B cell (primary cell): ENCODE measurements around the gene IL17RE. TPM values are rescaled to one million over a fixed set of nuclear protein-coding genes. Genes with fewer than 3 reads are reported as not detected.

Experiments
- ATAC-seq: fragments of 200-7000 bp; cut with Tn5 transposase; one replicate; pipeline ENCODE4 v1.10.0; 2021; ENCODE audit warnings: low read depth, mild to moderate bottlenecking, moderate number of reproducible peaks, moderate library complexity
- CTCF ChIA-PET: fragments of 350-600 bp; sonication (Branson Sonifier 250); formaldehyde crosslinking; loops from one replicate; lab custom pipeline; 2021; ENCODE audit warnings: antibody characterized with exemption, inconsistent platforms; lab: Charles Lee
- POLR2A ChIA-PET: fragments of 350-600 bp; sonication (Branson Sonifier 250); formaldehyde crosslinking; loops from one replicate; lab custom pipeline; 2021; ENCODE audit warnings: antibody characterized with exemption; lab: Charles Lee
- DNase-seq: peaks from one replicate; pipeline ENCODE4 v3.0.0; 2013
- H2AFZ ChIP-seq: 2 replicates; pipeline ENCODE4 v1.6.1; 2012; ENCODE audit warnings: mild to moderate bottlenecking, low read depth, low read length; ENCODE audit not compliant: insufficient read depth, poor library complexity, severe bottlenecking
- H3K27ac ChIP-seq, 2 donors: 1 replicate in 1 of 2; 2 replicates in 1 of 2; pipeline ENCODE4 v1.5.1; 2012 to 2013; ENCODE audit warnings: low read length in 2 of 2, mild to moderate bottlenecking in 2 of 2, moderate library complexity in 1 of 2
- H3K27me3 ChIP-seq, 4 experiments: fragments of 200-600 bp in 1 of 4; sonication (generic) in 1 of 4; replicated peaks in 1 of 4; 1 replicate in 2 of 4; 2 replicates in 2 of 4; pipeline versions ENCODE4 v1.6.1 to v1.7.0; 2013 to 2016; ENCODE audit warnings: low read length in 3 of 4, mild to moderate bottlenecking in 2 of 4, mixed read lengths in 1 of 4, moderate library complexity in 1 of 4; ENCODE audit not compliant: insufficient read depth in 4 of 4, control insufficient read depth in 3 of 4; ENCODE audit errors: control extremely low read depth in 1 of 4
- H3K36me3 ChIP-seq, 2 experiments: replicated peaks in 1 of 2; 1 replicate in 1 of 2; 2 replicates in 1 of 2; pipeline versions ENCODE4 v1.6.1 to v1.7.1; 2013; ENCODE audit warnings: low read length in 1 of 2; ENCODE audit not compliant: insufficient read depth in 2 of 2, control insufficient read depth in 1 of 2; ENCODE audit errors: control extremely low read depth in 1 of 2, extremely low read depth in 1 of 2
- H3K4me1 ChIP-seq, 2 donors: fragments of 200-600 bp in 1 of 2; sonication (generic) in 1 of 2; 1 replicate in 1 of 2; 2 replicates in 1 of 2; pipeline versions ENCODE4 v1.5.1 to v1.6.1; 2013 to 2017; ENCODE audit warnings: low read length in 2 of 2; ENCODE audit not compliant: control insufficient read depth in 2 of 2, insufficient read depth in 2 of 2
- H3K4me2 ChIP-seq: replicated peaks from 2 replicates; pipeline ENCODE3; 2012; ENCODE audit warnings: mild to moderate bottlenecking, low read depth, low read length; ENCODE audit not compliant: poor library complexity, severe bottlenecking
- H3K4me3 ChIP-seq, 5 experiments: fragments of 200-600 bp in 1 of 5; sonication (generic) in 1 of 5; 1 replicate in 3 of 5; 2 replicates in 2 of 5; pipeline versions ENCODE4 v1.5.1 to v1.7.0; 2011 to 2016; ENCODE audit warnings: low read length in 4 of 5, mild to moderate bottlenecking in 4 of 5, low read depth in 2 of 5, control low read depth in 1 of 5, moderate library complexity in 1 of 5; ENCODE audit not compliant: insufficient read depth in 1 of 5; ENCODE audit errors: control extremely low read depth in 1 of 5, extremely low read depth in 1 of 5
- H3K79me2 ChIP-seq: fragments of 200-600 bp; sonication (generic); one replicate; pipeline ENCODE4 v1.6.0; 2016; ENCODE audit warnings: low read length; ENCODE audit not compliant: control insufficient read depth, insufficient read depth
- H3K9ac ChIP-seq: fragments of 200-600 bp; sonication (generic); 2 replicates; pipeline ENCODE4 v1.6.1; 2017; ENCODE audit warnings: mild to moderate bottlenecking, low read length, moderate library complexity
- H3K9me3 ChIP-seq, 3 donors: one replicate each; pipeline versions ENCODE4 v1.6.1 to v1.7.1; 2013; ENCODE audit warnings: low read length in 2 of 3; ENCODE audit not compliant: control insufficient read depth in 2 of 3, insufficient read depth in 1 of 3; ENCODE audit errors: control extremely low read depth in 1 of 3
- H4K20me1 ChIP-seq: 2 replicates; pipeline ENCODE4 v1.6.0; 2012; ENCODE audit warnings: mild to moderate bottlenecking, low read length; ENCODE audit not compliant: insufficient read depth, control insufficient read depth, poor library complexity, severe bottlenecking
- H3K27ac Mint-ChIP-seq: one replicate; pipeline ENCODE4 v1.8.0; 2021; ENCODE audit warnings: mixed read lengths
- H3K27me3 Mint-ChIP-seq: one replicate; pipeline ENCODE4 v1.8.0; 2021; ENCODE audit warnings: mixed read lengths
- H3K4me1 Mint-ChIP-seq: one replicate; pipeline ENCODE4 v1.8.0; 2021; ENCODE audit warnings: mixed read lengths
- H3K4me3 Mint-ChIP-seq: one replicate; pipeline ENCODE4 v1.8.0; 2021; ENCODE audit warnings: mixed read lengths
- H3K9me3 Mint-ChIP-seq: one replicate; pipeline ENCODE4 v1.8.0; 2022; ENCODE audit warnings: mixed read lengths; ENCODE audit not compliant: insufficient read depth
- EZH2 ChIP-seq: IDR thresholded peaks from 2 replicates; pipeline ENCODE4 v1.6.1; 2012; ENCODE audit warnings: borderline replicate concordance, low read depth, mild to moderate bottlenecking, moderate library complexity, low read length; ENCODE audit not compliant: insufficient read depth, poor library complexity, severe bottlenecking
- WGBS: methylation state at CpG from one replicate; pipeline ENCODE4 v1.1.5; 2013; ENCODE audit warnings: missing lambda C conversion rate; ENCODE audit not compliant: insufficient coverage; 5-methylcytosine and 5-hydroxymethylcytosine counted together
- intact Hi-C: fragments of 100-400 bp; cut with micrococcal nuclease; formaldehyde crosslinking; loops from one replicate; pipeline ENCODE4 v1.10.0; 2022
- polyA plus RNA-seq: library from polyadenylated mRNA; depleted of rRNA; stranded (reverse); fragments of >200 nt; gene quantifications from 2 replicates; pipeline ENCODE4 v1.2.3, GENCODE V29; 2012
- total RNA-seq, 2 donors: library from RNA; stranded (reverse); fragments of 120-200 nt in 1 of 2; gene quantifications; 1 replicate in 1 of 2; 2 replicates in 1 of 2; pipeline versions ENCODE4 v1.2.3 to v1.2.4, GENCODE V29; 2013 to 2022
- TF ChIP-seq, protein P1 (sequence below): fragments of 200-600 bp; IDR thresholded peaks from one replicate; pipeline ENCODE4 v1.8.0; 2022; ENCODE audit warnings: antibody characterized with exemption, mild to moderate bottlenecking

Gene IL17RE
- total and polyA plus RNA-seq, 2 donors (not counting 1 experiment from before 2014, with no cell fraction given), result 0.37 TPM; not detected in 1

DNA sequence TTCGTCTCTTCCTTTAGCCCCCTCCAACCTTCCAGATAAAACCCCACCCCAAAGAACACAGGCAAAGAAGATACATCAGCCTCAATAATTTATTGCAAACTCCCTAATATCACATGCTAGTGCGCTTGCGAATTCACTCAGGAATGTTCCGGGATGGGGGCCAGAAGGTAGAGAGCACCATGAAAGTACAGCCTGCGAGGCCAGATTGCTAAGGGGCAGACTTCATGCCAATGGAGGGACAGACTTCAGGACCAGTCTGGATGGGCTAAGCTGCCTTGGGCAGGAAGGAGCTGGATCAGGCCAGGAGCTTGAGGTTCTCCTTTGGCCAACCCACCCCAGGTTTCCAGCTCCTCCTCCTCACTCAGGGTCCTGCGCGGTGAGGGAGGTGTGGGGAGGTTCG lies 36.0 kb upstream of the IL17RE start:
- H3K9me3 ChIP-seq, result no peaks in the 10 kb centered on the region
- H2AFZ ChIP-seq, result no peak overlapping the region
- Mint-ChIP-seq H3K4me3 (no peak overlapping the region), H3K27me3 (peaks cover 5% of the 10 kb centered on the region), H3K4me1 (no peaks in the 10 kb centered on the region), H3K9me3 (no peaks in the 10 kb centered on the region), H3K27ac (no peak overlapping the region)
- H4K20me1 ChIP-seq, result no peaks in the 10 kb centered on the region
- H3K4me2 ChIP-seq, result no peak overlapping the region
- H3K36me3 ChIP-seq, result no peaks in the 10 kb centered on the region
- ATAC-seq (no peak), DNase-seq (no peak)
- H3K9ac ChIP-seq, result no peak overlapping the region
- CTCF ChIA-PET, result no interaction called here
- H3K79me2 ChIP-seq, result no peaks in the 10 kb centered on the region
- peaks cover 6 to 8% of the 10 kb centered on the region in 2 donors for H3K4me1 ChIP-seq
- intact Hi-C loops, result no loop called here
- POLR2A ChIA-PET, result no interaction called here
- TF ChIP-seq, protein P1, sequence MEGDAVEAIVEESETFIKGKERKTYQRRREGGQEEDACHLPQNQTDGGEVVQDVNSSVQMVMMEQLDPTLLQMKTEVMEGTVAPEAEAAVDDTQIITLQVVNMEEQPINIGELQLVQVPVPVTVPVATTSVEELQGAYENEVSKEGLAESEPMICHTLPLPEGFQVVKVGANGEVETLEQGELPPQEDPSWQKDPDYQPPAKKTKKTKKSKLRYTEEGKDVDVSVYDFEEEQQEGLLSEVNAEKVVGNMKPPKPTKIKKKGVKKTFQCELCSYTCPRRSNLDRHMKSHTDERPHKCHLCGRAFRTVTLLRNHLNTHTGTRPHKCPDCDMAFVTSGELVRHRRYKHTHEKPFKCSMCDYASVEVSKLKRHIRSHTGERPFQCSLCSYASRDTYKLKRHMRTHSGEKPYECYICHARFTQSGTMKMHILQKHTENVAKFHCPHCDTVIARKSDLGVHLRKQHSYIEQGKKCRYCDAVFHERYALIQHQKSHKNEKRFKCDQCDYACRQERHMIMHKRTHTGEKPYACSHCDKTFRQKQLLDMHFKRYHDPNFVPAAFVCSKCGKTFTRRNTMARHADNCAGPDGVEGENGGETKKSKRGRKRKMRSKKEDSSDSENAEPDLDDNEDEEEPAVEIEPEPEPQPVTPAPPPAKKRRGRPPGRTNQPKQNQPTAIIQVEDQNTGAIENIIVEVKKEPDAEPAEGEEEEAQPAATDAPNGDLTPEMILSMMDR, result no peak
- TF ChIP-seq EZH2, result no peak
- H3K4me3 ChIP-seq, result no peak overlapping the region
- H3K27me3 ChIP-seq, result peaks cover 0 to 17% (median 6%) of the 10 kb centered on the region in 4 experiments
- H3K27ac ChIP-seq, result no peak overlapping the region
- 93% methylated on average over 7 of the region's 8 CpGs for WGBS

DNA sequence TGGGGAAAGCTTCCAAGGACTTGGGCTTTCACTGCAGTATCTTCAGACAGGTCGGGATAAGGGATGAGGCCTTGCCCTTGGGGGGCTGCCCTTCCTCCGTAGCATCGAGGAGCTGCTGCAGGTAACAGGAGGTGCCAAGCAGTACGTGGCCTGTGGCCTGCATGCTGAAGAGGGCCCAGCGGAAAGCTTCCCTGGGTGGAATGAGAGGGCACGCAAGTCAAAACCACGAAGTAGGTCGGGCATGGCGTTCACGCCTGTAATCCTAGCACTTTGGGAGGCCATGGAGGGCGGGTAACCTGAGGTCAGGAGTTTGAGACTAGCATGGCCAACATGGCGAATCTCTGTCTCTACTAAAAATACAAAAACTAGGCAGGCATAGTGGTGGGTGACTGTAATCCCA lies 35.5 kb upstream of the IL17RE start:
- ATAC-seq (no peak), DNase-seq (no peak)
- Histone ChIP-seq H3K4me1 (peaks cover 6 to 8% of the 10 kb centered on the region in 2 donors), H3K27me3 (peaks cover 0 to 12% (median 4%) of the 10 kb centered on the region in 4 experiments), H4K20me1 (no peaks in the 10 kb centered on the region), H3K9ac (no peak overlapping the region), H2AFZ (no peak overlapping the region), H3K79me2 (no peaks in the 10 kb centered on the region), H3K4me3 (no peak overlapping the region), H3K36me3 (no peaks in the 10 kb centered on the region), H3K4me2 (no peak overlapping the region), H3K27ac (no peak overlapping the region), H3K9me3 (no peaks in the 10 kb centered on the region)
- H3K4me3 Mint-ChIP-seq, result no peak overlapping the region
- CTCF ChIA-PET, result no interaction called here
- POLR2A ChIA-PET, result no interaction called here
- no peaks in the 10 kb centered on the region for H3K4me1 Mint-ChIP-seq
- H3K27me3 Mint-ChIP-seq, result peaks cover 1% of the 10 kb centered on the region
- no peak for TF ChIP-seq EZH2
- TF ChIP-seq, protein P1, result no peak
- H3K27ac Mint-ChIP-seq, result no peak overlapping the region
- no peaks in the 10 kb centered on the region for H3K9me3 Mint-ChIP-seq
- intact Hi-C loops, result no loop called here
- 88% methylated on average over 10 of the region's 12 CpGs for WGBS
